Upper lobe of right lung (tissue), 1 donor: Measurements from ENCODE around the gene TMED6. TPM values are rescaled to one million over a fixed set of nuclear protein-coding genes. Genes with fewer than 3 reads are reported as not detected.
"Not testable (repeated sequence)": the region's sequence is repeated elsewhere in the genome, so short reads cannot be mapped to it uniquely, and the experiment has no call there.

Experiments
- ATAC-seq: fragments of 200-7000 bp; cut with Tn5 transposase; one replicate; pipeline ENCODE4 v1.9.1; 2020; ENCODE audit warnings: mild to moderate bottlenecking, moderate library complexity
- DNase-seq: peaks from one replicate; pipeline ENCODE4 v3.0.0-alpha.2; 2020
- H3K27ac ChIP-seq: fragments of 200-600 bp; one replicate; pipeline ENCODE4 v1.8.0; 2022
- H3K27me3 ChIP-seq: fragments of 200-600 bp; one replicate; pipeline ENCODE4 v1.8.0; 2022; ENCODE audit warnings: mild to moderate bottlenecking
- H3K36me3 ChIP-seq: fragments of 200-600 bp; one replicate; pipeline ENCODE4 v1.8.0; 2022
- H3K4me1 ChIP-seq: fragments of 200-600 bp; one replicate; pipeline ENCODE4 v1.8.0; 2022
- H3K4me3 ChIP-seq: fragments of 200-600 bp; one replicate; pipeline ENCODE4 v1.8.0; 2022; ENCODE audit warnings: mild to moderate bottlenecking
- H3K9me3 ChIP-seq: fragments of 200-600 bp; one replicate; pipeline ENCODE4 v1.8.0; 2022
- CTCF ChIP-seq: fragments of 200-600 bp; IDR thresholded peaks from one replicate; pipeline ENCODE4 v1.8.0; 2022; ENCODE audit warnings: antibody characterized with exemption
- intact Hi-C: fragments of 100-400 bp; cut with DNase I; formaldehyde crosslinking; loops from one replicate; pipeline ENCODE4 v1.11.0; 2022
- total RNA-seq: library from RNA; stranded (reverse); fragmentation: NEBNext Ultra II Directional; extraction: Animal tissue kit (Norgen Biotek cat#: 25700); gene quantifications from one replicate; pipeline ENCODE4 v1.2.1, GENCODE V29; 2021
- donor health status: DM: no; HTN: yes; CAD: no; lungs with severe emphysema.

Gene TMED6
- total RNA-seq, 1 donor from 2014 or later, result 0.69 TPM

GRCh38 chr16:69367980-69368379 lies 16.4 kb upstream of the TMED6 start:
- Histone ChIP-seq H3K27me3 (no peaks in the 10 kb centered on the region), H3K9me3 (no peaks in the 10 kb centered on the region), H3K4me1 (no peaks in the 10 kb centered on the region), H3K4me3 (no peak overlapping the region), H3K36me3 (peaks cover 88% of the 10 kb centered on the region), H3K27ac (no peak overlapping the region)
- DNase-seq (no peak), ATAC-seq (no peak)
- TF ChIP-seq CTCF, result no peak
- intact Hi-C loops, result no loop called here

- intact Hi-C loops, result no loop called here
- no peak overlapping the region for H3K4me3 ChIP-seq
- H3K4me1 ChIP-seq, result no peaks in the 10 kb centered on the region
- no peaks in the 10 kb centered on the region for H3K9me3 ChIP-seq
- H3K36me3 ChIP-seq, result peaks cover 72% of the 10 kb centered on the region
- no peak for ATAC-seq
- no peak for TF ChIP-seq CTCF
- H3K27ac ChIP-seq, result no peak overlapping the region
- no peak for DNase-seq
- H3K27me3 ChIP-seq, result no peaks in the 10 kb centered on the region
Observed at GRCh38 chr16:69366431-69366830, 14.8 kb upstream of the TMED6 start.

- intact Hi-C loops, result no loop called here
- Histone ChIP-seq H3K27me3 (no peaks in the 10 kb centered on the region), H3K4me3 (no peak overlapping the region), H3K9me3 (no peaks in the 10 kb centered on the region), H3K4me1 (no peaks in the 10 kb centered on the region), H3K27ac (no peak overlapping the region), H3K36me3 (peaks cover 67% of the 10 kb centered on the region)
- DNase-seq (no peak), ATAC-seq (no peak)
- TF ChIP-seq CTCF, result no peak
Observed at GRCh38 chr16:69365901-69366300, 14.3 kb upstream of the TMED6 start.

GRCh38 chr16:69364088-69364487 lies 12.5 kb upstream of the TMED6 start:
- no peaks in the 10 kb centered on the region for H3K9me3 ChIP-seq
- ATAC-seq (no peak), DNase-seq (no peak)
- no peak for TF ChIP-seq CTCF
- no peak overlapping the region for H3K27ac ChIP-seq
- peaks cover 56% of the 10 kb centered on the region for H3K36me3 ChIP-seq
- no peak overlapping the region for H3K4me3 ChIP-seq
- H3K27me3 ChIP-seq, result no peaks in the 10 kb centered on the region
- intact Hi-C loops, result no loop called here
- no peaks in the 10 kb centered on the region for H3K4me1 ChIP-seq

- DNase-seq, result peak; percentile 85
Observed at GRCh38 chr16:69363281-69363717, 11.7 kb upstream of the TMED6 start.

GRCh38 chr16:69360070-69360469 lies 8.5 kb upstream of the TMED6 start:
- H3K27me3 ChIP-seq, ATAC-seq, intact Hi-C loops, H3K9me3 ChIP-seq, DNase-seq, H3K4me1 ChIP-seq, H3K27ac ChIP-seq, H3K4me3 ChIP-seq: not testable (repeated sequence)
- H3K36me3 ChIP-seq, result peaks cover 43% of the 10 kb centered on the region

More at GRCh38 chr16:69363281-69363717, 11.7 kb upstream of the TMED6 start:
- peak; percentile 95 for ATAC-seq
- intact Hi-C loops, result no loop called here
- Histone ChIP-seq H3K36me3 (peaks cover 49% of the 10 kb centered on the region), H3K4me3 (no peak overlapping the region), H3K4me1 (no peaks in the 10 kb centered on the region), H3K27ac (no peak overlapping the region), H3K27me3 (no peaks in the 10 kb centered on the region), H3K9me3 (no peaks in the 10 kb centered on the region)
- no peak for TF ChIP-seq CTCF
